NCI-H2227 (cell line): ENCODE measurements around the gene PDE4D.
"Not testable (repeated sequence)": the region's sequence is repeated elsewhere in the genome, so short reads cannot be mapped to it uniquely, and the experiment has no call there.

ENCODE experiments used
- DNase-seq: peaks from one replicate; lab custom pipeline; 2025; ENCODE audit not compliant: unreplicated experiment; lab: John Stamatoyannopoulos, UW

Gene PDE4D

DNA sequence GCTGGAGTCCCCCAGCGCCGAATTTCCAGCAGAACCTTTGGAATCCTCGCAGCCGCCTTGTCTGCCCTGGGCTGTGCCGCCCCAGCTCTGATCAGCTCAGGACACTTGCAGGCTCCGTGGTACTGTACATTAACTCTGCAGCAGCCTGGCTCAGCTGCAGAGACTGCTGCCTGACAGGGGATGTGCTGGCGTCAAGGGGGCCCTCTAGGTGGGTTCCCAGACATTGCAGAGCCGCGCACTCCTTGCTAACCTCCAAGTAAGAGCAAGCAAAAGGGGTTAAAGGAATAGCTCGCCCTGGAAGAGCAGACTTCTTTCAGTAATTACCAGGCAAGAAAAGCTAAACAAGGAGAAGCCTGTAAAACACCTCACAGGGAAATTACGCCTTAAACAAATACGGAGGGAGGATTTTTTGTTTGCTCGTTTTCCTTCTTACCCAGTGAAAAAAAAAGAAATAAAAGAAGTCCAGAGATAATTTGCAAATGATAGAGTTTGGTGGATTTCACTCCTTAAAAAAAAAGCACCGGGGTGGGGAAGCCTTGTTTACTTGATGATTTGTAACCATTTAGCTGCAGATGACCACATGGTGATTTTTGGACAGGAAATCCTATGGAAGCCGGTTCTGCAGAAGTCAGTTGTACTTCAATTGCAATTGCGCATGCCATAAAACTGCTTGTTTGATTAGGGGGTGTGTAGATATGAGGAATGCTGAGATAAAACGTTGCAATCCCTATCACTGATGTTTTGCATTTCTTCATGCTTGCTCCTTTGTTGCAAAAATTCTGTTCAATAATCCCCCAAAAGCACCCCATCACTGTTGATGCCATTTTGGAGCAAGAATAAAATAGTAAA, 305.8 kb downstream of the PDE4D start:
- DNase-seq, result peak; percentile 85

DNA sequence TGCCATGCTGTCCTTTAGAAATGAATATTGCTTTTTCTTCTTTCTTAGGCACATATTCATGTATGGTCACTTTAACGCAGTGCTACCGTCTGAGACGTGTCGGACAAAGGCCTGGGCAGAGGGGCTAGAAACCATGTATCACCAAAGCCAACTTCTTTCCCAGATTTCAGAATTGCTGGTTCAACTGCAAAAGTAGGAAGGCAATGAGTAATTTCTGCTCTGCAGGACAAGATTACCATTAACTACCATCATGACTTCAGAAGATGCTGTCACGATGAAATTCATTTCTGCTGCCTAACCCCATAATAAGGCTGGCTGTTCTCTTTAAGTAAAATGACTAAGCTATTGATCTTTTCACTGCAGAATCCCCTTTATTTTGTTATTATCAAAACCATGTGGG, 306.7 kb downstream of the PDE4D start:
- no peak for DNase-seq

DNA sequence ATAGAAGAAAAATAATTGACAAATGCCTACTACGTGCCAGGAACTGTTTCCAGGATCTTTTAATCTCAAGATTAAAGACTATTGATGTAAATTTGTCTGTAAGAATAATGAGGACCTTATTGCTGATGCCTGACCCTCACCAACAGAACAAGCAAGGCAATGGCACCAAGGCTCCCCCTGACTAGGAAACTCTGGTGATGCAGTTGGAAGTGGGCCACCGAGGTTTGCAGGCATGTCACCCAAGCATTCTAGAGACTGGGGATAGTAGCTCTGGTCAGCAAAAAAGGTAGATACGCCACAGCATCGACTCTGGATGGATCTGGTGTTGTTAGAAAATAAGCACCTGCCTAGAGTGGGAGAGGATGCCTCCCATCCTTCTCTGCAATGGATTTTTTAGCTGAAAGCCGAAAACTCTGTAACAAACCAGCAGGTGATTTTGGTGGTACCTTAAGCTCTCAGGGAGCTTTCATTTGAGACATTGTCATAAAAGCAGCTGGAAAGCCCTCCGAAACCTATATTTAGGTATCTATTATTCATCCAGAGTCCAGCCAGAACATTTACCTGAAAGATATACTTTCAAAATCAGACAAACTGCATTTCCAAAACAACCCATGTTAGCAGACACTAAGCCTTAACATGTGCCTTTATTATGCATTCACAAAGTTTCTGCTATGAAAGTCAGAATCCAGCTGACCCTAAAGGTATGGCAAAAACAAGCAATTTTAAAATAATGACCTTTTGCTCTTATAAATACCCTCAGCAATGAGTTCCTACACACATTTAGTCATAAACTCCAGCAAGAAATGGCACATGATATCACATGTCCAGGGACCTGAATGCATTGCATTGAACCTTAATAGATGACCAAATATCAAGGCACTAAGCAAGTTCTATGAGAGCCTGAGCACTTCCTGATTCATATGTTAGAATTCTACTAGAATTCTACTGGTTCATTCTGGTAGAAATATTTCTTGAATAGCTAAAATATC, 308.4 kb downstream of the PDE4D start:
- DNase-seq, result no peak

DNA sequence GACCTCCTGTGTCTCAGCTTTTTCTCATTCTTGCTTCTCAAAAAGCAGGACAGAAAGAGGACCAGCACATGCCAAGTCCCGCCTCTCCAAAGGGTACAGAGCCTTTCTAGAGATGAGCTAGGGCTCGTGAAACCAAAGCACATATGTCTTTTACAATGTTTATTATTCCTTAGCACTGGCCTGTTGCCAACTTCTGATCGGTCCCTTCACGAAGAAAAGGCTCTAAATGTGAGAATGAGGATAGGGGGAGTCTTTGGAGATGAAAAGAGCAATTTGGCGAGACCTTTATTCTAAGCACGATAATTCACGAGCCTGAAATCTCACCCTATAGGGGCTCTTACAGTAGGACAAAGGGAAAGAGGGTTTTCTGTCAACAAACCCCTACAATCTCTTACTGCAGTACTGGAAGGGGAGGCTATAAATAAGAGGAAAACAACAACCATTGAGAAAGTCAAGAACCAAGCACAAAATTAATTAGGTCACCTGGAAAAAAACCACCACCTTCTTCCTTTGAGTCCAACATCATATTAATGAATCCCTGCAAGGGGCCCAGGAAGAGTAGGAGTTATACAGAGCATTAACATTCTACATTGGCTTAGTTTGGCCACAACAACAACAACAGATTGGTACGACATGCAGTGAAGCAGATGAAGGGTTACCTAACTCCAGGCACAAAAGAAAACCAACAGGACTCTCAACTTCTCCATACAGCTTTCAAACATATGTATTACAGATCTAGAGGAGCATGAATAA, 309.5 kb downstream of the PDE4D start:
- peak; percentile 81 for DNase-seq

DNA sequence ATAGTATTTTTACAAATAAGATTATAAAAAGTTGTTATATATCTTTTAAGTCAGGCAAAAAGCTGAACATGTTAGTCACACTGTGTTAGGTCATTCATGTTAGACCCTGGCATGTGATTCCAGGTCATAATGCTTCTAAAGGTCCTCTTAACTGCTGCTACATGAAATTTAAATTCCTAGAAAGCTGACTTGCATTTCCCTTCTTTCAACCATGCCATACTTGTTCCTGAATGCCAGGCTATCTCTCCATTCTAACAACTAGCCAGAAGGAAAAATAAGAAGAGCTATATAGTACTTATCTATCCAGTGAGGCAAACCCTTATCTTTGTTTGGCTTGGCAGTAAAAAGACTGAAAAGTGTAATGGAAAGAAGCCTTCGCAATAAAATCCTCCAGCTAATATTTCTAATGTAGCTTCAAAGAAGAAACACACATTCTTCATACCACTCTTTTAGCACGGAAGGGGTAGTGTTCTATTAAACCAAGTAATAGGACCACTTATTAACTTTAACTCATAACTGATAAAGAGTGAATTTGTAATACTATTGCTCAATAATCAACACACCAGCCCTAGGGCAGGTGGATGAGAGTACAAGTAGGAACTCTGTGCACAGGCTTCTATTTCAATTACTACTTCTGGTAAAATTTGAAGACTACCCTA, 310.2 kb downstream of the PDE4D start:
- DNase-seq, result no peak

DNA sequence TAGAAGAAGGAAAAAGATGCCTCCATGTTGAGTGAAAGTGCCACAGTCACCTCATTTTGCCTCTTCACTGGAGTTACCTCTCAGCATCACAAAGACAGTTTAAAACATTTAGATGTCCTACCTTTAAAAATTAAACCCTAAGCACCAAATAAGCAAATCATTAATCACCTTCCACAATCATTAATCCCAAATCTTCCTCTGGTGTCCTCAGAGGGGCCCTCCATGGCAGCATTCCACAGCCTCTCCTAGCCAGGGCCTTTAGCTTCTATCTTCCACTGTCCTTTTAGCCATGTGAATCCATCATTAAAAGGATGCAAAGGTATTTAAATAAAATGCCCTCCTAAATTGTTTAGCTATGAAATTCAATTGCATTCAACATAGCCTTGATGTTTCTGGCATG, 310.8 kb downstream of the PDE4D start:
- DNase-seq, result no peak

DNA sequence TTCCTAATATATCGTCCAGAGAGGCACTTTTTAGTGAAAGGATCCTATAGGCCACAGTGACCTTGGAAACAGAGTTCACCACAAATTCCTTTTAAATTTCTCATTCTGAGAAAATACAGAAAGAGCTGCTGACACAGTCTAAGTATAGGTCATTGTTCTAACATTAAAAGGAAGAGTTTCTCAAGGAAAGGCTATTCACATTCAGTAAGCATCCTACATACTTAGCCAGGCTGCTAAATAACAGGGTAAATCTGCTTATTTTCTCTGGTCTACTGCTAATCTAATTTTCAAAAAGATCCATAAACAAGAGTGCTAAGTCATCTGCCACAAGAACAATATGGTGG, 313.7 kb downstream of the PDE4D start:
- DNase-seq, result no peak

DNA sequence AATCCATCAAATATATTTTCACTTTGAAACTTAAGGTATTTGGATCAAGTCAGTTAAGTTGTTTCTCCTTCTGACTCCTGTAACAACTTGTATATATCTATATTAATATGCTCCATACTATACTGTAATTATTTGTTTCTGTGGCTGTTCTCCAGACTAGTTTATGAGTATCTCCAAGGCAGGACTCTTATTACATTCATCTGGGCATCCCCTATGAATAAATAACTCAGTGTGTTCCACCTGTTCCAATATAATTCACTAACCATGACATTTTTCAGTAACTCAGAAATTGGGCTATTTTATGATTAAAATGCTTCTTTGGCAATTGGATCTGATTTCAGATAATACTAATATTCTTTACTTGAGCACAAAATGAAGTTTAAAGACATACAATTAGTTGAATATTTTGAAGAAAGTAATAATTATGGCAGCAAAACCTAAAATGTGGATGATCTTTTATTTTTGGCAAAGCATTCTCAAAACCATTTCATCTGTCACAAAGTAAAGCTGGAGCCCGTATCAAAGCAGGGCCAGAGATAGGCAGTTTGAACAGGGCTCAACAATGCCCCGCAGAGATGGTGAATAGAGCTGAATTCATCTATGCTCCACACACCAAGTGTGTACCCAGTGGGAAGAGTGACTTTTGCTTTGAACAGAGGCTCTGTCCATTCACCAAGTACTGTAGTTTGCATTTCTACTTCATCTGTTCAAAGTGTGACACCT, 314.3 kb downstream of the PDE4D start:
- no peak for DNase-seq

DNA sequence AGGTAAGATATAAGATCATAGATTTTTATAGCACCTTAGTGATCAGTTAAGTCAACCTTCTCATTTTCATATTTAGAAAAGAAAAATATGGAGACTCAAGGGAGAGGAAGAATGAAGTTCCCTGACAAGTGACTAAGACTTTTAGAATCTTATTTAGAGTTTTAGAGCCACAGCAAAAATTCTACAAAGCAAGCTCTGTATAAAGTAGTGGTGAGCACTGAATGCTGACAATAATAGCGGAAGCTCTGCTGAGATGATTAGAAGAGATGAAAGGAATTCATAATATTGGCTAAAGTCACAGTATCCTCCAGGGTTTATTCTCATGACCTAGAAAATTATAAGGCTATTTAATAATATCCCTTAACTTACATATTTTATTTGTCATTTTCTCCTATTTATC, 316.0 kb downstream of the PDE4D start:
- DNase-seq, result no peak

DNA sequence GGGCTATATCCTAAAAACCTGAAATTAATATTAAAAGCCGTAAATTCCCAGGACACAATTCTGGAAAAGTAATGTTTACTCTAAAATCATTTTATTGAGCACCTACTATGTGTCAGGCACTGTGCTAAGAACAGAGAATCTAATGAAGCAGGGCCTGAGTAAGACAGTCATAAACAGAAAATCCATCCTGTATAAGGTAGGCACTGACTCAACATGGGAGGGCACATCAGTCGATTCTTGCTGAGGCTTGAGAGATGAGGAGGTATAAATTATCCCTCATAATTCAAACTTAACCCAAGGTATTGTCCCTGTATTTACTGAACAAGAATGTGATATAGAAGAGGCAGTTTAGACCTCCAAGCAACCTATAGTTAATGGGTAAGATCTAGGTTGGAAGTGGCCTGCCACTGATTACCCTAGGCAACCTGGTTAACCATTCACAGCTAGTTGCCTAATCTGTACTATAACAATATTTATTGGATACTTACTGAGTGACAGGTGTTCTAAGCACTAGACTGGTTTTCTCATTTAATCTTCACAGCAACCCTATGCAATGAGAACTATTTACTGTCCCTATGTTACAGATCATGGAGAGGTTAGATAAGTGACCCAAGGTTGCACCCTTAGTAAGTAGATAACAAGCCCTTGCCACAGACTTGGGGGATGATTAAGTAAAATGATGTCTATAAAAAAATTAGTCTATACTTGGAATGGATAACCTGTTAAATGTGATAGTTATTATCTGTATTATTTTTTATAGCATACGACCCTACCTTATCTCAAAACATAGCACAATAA, 317.7 kb downstream of the PDE4D start:
- no peak for DNase-seq

DNA sequence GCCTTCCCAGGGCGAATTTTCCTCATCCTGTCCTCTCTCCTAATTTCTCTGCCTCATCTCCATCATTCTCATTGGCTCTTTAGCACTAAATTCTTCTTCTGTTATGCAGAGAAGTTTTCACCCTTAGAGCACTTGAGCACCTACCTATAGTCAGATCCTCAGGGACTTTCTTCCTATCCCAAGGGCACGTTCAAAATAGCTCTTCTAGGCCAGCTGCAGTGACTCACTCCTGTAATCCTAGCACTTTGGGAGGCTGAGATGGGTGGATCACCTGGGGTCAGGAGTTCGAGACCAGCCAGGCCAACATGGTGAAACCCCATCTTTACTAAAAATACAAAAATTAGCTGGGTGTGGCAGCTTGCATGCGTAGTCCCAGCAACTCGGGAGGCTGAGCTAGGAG, 320.0 kb downstream of the PDE4D start:
- not testable (repeated sequence) for DNase-seq

DNA sequence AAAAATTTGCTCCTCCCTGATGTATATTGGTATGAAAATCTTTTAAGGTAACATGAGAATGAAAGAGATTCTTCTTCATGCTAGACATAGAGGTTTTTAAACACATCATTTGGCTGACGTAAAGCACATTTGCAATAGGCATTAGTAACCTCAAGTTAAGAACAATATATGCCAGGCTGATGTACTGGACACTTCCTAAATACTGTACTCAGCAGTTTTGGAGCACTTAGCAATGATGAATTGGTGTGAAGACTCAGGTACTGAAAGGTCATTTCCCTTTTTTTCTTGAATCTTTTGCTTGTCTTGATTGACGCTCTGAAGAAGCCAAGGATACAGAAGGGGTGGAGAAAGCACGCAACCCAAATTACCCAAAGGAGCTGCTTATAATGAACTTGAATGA, 322.5 kb downstream of the PDE4D start:
- no peak for DNase-seq

DNA sequence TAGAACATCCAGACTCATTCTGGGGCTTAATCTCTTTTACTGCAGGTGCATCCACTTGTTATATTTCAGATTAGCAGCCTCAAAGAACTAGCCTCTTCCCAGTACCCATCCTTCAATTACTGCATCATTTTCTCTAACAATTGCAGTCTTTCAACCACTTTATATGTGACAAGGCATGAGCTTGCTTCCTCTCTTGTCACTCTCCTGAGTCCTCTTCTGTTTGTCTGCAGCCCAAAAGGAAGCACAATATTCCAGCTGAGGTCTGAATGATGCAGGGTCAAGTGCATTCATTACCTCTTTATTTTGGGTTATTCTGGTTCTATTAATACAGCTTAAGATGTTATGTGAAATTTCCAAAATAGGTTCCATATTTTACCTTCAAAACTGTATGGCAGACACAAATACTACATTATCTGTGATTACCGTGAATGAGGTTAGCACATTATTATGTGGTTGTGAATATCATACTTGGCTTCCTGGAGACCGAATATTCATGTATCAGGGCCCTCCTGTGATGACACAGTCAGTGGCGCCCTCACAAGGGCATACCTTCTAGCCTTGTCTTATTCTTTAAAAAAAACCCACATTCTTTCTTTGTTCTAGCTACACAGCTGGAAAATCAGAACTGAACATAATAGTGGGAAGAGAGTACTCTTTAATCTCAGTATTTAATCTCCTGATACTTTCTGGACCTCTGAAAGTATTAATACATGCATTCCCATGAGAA, 323.8 kb downstream of the PDE4D start:
- DNase-seq, result peak; percentile 75

DNA sequence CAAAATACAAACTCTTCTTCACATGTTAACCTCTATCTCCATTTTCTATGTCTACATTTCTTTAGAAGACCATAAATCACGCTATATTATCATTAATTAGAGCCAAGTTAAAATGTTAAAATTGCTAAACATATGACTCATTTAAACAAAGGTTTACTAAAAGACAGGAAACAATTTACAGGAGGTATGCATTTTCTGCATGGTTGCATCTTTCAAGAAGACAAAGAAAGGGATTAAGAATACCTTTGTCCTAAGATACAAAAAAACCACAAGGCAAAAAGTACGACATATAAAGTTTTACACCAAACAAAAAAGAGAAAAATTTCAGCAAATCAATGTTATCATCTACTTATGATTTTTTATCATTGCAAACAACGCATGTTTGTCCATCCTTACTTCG, 324.4 kb downstream of the PDE4D start:
- DNase-seq, result no peak

DNA sequence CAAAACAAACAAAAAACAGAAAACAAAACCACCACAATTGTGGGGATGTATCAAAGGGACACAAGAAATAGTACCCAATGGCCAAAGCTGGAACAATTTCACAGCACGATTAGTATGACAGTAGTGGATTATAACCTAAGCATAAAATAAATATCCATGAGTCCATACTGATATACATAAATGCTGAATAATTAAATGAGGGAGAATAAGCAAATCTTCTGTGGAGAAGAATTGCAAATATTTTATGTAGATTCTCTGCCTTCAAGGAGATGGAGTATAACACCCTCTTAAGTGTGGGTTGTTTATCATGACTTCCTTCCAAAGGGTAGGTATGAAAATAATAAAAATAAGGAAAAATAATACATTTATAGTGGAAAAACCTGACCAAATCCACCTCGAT, 325.4 kb downstream of the PDE4D start:
- DNase-seq, result no peak

DNA sequence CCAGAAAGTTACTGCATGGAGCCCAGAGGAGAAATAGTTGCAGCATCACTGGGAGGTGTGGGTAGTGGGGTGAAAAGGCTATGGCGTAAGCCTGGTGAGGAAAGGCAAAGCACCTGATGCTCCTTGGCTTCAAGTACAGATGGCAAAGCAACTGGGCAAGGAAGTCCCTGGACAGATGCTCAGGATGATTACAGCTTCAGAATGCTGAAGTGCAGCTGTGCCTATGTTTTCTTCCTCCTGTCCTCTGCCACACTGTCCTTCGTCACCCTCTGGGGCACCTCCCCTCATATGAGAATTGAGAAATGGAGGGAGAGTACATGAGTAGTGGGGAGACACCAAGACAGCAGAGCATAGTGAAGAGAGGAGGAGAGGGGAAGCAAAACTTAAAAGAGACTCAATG, 328.0 kb downstream of the PDE4D start:
- DNase-seq, result no peak

DNA sequence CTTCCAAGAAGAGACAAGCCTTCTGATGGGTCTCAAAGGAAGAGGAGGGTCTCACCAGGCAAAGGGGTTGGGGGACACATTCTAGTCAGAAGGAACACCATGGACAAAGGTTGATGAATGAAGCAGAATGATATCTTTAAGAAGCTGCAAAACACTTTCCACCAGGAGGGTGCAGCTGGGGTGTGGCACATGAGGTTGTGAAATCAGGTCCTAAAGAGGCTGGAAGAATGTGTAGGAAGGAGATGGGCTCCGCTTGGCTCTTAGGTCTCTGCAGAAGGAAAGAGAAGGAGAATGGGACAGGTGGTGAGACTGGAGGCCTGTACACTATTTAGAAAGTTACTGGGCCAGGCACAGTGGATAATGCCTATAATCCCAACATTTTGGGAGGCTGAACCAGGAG, 328.6 kb downstream of the PDE4D start:
- no peak for DNase-seq

DNA sequence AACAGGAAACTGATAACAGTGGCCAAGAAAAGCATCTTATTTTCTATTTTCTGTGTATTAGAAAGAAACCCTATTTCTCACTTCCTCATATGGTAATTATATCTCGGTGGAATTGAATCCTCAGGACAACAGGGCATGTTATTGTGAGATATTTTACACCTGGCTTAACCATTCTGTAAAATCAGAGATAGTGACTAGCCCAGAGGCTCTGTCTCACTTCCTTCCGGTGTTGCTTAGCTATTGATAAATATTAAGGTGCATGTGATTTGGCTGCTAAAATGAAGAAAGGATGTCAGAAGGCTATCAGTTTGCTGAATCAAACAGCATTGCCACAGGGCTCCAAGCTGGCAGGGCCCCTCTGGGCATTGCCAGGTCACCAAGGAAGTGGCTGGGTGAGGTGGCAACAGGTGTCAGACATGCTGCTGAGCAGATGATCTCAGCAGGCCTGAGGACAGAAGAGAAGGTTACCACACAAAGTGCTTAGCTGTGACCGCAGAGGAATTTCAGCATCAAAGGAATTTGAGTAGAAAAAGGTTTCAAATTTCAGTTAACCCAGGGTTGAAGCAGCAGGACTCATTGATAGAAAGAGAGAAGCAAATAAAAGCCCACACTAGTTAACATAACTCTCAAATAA, 330.7 kb downstream of the PDE4D start:
- DNase-seq, result no peak
